ENCODE measurements around the gene CNN3. TPM values are rescaled to one million over a fixed set of nuclear protein-coding genes. Genes with fewer than 3 reads are reported as not detected.
A peak's percentile ranks its signal among the peaks of the same experiment; 100 is the strongest.
"Not testable (repeated sequence)": the region's sequence is repeated elsewhere in the genome, so short reads cannot be mapped to it uniquely, and the experiment has no call there.

The CNN3 gene
- total and polyA plus RNA-seq, 2 experiments from 2014 or later: 101 to 135 TPM

DNA sequence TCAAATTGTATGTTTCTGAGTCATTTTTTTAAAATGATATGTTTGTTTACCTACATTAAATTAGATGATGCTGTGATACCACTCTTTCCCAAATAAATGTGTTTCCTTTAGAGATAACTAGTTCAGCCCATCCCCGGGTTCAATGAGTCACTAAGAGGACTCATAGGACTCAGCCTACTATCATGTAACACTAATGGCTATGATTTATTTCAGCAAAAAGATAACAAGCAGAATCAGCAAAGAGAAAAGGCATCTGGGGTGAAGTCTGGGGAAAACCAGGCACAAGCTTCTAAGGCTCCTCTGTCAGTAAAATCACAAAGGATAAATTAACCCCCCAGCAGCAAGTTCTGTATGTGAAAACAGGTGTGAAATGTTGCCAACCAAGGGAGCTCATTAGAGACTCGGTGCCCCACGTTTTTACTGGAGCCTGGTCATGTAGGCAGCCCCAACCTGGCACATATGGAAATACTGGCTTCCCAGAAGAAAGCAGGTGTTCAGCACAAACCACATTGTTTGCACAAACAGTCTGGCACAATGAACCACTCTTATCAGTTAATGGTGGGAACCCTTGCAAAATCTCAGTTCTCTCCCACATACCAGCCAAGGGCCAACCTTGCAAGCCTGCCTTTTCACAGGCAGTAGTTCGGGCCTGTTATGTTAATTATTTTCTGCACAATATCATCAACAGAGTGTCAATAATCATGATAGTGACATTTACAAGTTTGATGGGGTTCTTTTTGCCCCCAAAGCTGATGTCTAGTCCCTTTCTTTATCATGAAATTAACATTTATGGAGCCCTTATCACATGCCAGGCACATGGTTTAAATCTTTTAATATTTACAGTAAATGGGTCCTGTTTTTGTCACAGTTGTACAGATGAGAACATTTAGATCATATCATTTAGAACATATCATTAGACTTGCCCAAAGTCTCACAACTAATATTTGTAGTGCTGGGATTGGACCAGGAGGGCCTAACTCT lies 23.1 kb upstream of the CNN3 start:
- Histone ChIP-seq H3K4me3 (no peak overlapping the region), H3K27me3 (no peaks in the 10 kb centered on the region), H3K36me3 (no peaks in the 10 kb centered on the region), H3K4me1 (ENCODE audit: low read depth) (peaks cover 17% of the 10 kb centered on the region), H3K27ac (no peak overlapping the region), H3K9me3 (ENCODE audit: low read depth) (no peaks in the 10 kb centered on the region)
- TF ChIP-seq, protein P1, sequence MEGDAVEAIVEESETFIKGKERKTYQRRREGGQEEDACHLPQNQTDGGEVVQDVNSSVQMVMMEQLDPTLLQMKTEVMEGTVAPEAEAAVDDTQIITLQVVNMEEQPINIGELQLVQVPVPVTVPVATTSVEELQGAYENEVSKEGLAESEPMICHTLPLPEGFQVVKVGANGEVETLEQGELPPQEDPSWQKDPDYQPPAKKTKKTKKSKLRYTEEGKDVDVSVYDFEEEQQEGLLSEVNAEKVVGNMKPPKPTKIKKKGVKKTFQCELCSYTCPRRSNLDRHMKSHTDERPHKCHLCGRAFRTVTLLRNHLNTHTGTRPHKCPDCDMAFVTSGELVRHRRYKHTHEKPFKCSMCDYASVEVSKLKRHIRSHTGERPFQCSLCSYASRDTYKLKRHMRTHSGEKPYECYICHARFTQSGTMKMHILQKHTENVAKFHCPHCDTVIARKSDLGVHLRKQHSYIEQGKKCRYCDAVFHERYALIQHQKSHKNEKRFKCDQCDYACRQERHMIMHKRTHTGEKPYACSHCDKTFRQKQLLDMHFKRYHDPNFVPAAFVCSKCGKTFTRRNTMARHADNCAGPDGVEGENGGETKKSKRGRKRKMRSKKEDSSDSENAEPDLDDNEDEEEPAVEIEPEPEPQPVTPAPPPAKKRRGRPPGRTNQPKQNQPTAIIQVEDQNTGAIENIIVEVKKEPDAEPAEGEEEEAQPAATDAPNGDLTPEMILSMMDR (IDR thresholded peaks at IDR 0.05; ENCODE audit: low read depth, low read length): no peak
- peak in 1 of 2 donors; percentile 63 for DNase-seq (ENCODE audit: low read depth in 1 of 2, low spot score in 1 of 2)

DNA sequence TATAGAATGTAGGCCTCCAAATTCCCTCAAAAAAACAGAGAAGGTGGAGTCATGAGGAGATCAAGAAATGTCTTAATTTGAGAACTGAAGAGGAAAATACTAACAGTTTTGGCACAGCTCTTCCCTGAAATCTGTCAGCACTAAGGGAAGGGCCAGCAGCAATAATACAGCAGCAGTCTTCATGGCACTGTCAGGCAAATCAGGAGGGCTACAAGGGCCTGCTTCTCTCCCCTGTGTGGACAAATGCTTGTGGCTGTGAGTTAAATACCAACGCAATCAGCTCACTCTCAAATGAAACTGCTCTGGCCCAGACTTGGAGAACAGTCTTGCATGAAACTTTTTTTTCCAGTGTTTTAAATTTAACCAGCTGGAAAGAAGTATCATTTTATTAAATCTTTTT lies 20.5 kb upstream of the CNN3 start:
- H3K27ac ChIP-seq: peak overlapping the region; percentile 58
- TF ChIP-seq, protein P1 (IDR thresholded peaks at IDR 0.05; ENCODE audit: low read depth, low read length): no peak
- H3K27me3 ChIP-seq: no peaks in the 10 kb centered on the region
- no peaks in the 10 kb centered on the region for H3K36me3 ChIP-seq
- no peaks in the 10 kb centered on the region for H3K9me3 ChIP-seq (ENCODE audit: low read depth)
- H3K4me3 ChIP-seq: no peak overlapping the region
- peak; percentile 53 to 85 for DNase-seq (ENCODE audit: low read depth in 1 of 2, low spot score in 1 of 2)
- peaks cover 9% of the 10 kb centered on the region for H3K4me1 ChIP-seq (ENCODE audit: low read depth)

DNA sequence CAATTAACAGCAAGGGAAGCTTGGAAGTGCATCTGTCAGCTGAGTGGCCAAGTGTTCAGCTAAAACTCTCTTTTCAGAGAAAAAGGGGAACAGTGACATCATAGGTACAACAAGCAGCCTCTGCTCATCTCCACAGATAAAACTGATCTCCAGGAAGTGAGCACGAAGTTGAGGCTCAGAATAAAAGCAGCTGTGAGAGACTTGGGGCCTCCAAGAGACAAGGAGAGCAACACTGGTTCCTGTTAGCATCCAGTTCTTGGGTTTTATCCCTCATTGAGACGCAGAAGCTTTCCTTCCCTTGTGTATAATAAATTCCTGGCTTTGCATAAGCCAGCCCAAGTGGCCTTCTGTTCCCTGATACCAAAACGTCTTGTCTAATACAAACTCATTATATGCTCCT lies 20.0 kb upstream of the CNN3 start:
- TF ChIP-seq, protein P1 (IDR thresholded peaks at IDR 0.05; ENCODE audit: low read depth, low read length): no peak
- no peaks in the 10 kb centered on the region for H3K27me3 ChIP-seq
- no peaks in the 10 kb centered on the region for H3K9me3 ChIP-seq (ENCODE audit: low read depth)
- peaks cover 9% of the 10 kb centered on the region for H3K4me1 ChIP-seq (ENCODE audit: low read depth)
- H3K4me3 ChIP-seq: no peak overlapping the region
- H3K36me3 ChIP-seq: no peaks in the 10 kb centered on the region
- H3K27ac ChIP-seq: no peak overlapping the region
- no peak for DNase-seq (ENCODE audit: low read depth in 1 of 2, low spot score in 1 of 2)

DNA sequence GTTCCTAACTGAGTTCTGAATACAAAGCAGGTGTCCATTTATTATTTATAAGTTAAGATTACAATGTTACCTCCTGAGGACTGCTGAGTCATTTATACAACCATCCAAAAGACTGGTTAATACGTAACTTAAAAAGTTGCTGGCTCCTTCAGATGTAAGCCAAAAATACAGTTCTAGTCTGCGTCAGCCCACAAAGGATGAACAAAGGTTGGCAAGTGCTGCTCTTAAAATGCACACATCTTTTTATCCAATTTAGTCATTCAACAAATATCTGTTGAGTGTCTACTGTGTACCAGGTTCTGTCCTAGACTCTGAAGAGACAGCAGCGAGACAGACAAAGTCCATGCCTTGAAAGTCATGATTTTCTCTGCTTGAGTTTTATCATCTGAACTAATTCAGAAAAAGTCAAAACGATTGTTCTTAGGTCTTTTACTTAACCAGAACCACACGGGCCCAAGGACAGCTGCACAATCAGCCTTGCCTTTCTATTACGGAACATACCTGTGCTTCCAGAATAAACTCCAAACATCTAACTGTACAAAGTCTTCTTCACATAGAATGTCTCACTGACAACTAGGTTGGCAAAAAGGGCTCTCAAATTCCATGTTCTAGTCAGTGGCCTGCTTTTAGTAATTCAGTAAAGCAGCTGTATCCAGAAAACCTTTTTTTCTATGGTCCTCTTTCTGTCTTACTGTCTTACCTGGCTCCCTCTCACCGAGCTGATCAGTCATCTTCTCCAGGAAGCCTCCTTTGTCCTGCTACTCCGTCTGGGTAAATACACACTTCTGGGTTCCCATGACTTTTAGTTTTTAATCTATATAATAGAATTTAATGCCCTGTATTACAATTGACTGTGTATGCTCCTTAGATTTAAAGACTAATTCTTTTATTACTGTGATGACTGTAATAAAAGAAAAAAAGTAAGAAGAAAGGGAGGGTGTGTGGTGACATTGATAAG lies 15.5 kb upstream of the CNN3 start:
- Histone ChIP-seq H3K9me3 (ENCODE audit: low read depth) (no peaks in the 10 kb centered on the region), H3K36me3 (no peaks in the 10 kb centered on the region), H3K27me3 (no peaks in the 10 kb centered on the region), H3K27ac (no peak overlapping the region), H3K4me1 (ENCODE audit: low read depth) (peaks cover 4% of the 10 kb centered on the region), H3K4me3 (no peak overlapping the region)
- DNase-seq (ENCODE audit: low read depth in 1 of 2, low spot score in 1 of 2): no peak
- TF ChIP-seq, protein P1 (IDR thresholded peaks at IDR 0.05; ENCODE audit: low read depth, low read length): no peak

DNA sequence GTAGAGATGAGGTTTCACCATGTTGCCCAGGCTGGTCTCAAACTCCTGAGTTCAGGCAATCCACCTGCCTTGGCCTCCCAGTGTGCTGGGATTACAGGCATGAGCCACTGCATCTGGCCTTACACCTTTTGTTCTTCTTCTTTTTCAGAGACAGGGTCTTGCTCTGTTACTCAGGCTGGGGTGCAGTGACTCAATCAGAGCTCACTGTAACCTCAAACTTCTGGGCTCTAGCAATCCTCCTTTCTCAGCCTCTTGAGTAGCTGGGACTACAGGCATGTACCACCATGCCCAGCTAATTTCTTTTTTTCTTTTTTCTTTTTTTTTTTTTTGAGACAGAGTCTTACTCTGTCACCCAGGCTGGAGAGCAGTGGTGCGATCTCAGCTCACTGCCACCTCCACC lies 14.6 kb upstream of the CNN3 start:
- H3K27ac ChIP-seq; DNase-seq (ENCODE audit: low read depth in 1 of 2, low spot score in 1 of 2); H3K9me3 ChIP-seq (ENCODE audit: low read depth); H3K27me3 ChIP-seq; H3K4me1 ChIP-seq (ENCODE audit: low read depth); H3K4me3 ChIP-seq; H3K36me3 ChIP-seq: not testable (repeated sequence)
